Epithelial cell of proximal tubule (primary cell): ENCODE data around the gene MYBPH. TPM values are rescaled to one million over a fixed set of nuclear protein-coding genes. Genes with fewer than 3 reads are reported as not detected.

ENCODE experiments used
- DNase-seq: peaks from one replicate; pipeline ENCODE4 v3.0.0-alpha.2; 2011; ENCODE audit warnings: low read depth
- H3K4me3 ChIP-seq: 2 replicates; pipeline ENCODE4 v1.5.1; 2011; ENCODE audit warnings: low read depth, mild to moderate bottlenecking, low read length
- total RNA-seq: library from RNA; depleted of rRNA; stranded (reverse); fragments of >200 nt; gene quantifications from 2 replicates; pipeline ENCODE4 v1.2.3, GENCODE V29; 2015
- TF ChIP-seq, protein P1 (sequence below): conservative IDR thresholded peaks from 2 replicates; pipeline ENCODE4 v1.5.1; 2012; ENCODE audit warnings: low read depth, mild to moderate bottlenecking, low read length

Gene MYBPH
- total RNA-seq, 1 donor from 2014 or later: not detected

GRCh38 chr1:203120325-203121153 is 55.1 kb downstream of the MYBPH start:
- DNase-seq: no peak
- TF ChIP-seq, protein P1, sequence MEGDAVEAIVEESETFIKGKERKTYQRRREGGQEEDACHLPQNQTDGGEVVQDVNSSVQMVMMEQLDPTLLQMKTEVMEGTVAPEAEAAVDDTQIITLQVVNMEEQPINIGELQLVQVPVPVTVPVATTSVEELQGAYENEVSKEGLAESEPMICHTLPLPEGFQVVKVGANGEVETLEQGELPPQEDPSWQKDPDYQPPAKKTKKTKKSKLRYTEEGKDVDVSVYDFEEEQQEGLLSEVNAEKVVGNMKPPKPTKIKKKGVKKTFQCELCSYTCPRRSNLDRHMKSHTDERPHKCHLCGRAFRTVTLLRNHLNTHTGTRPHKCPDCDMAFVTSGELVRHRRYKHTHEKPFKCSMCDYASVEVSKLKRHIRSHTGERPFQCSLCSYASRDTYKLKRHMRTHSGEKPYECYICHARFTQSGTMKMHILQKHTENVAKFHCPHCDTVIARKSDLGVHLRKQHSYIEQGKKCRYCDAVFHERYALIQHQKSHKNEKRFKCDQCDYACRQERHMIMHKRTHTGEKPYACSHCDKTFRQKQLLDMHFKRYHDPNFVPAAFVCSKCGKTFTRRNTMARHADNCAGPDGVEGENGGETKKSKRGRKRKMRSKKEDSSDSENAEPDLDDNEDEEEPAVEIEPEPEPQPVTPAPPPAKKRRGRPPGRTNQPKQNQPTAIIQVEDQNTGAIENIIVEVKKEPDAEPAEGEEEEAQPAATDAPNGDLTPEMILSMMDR: no peak
- H3K4me3 ChIP-seq: no peak overlapping the region

Other genes with a start within 250 kb of the MYBPH start
- gene KLHL12, start 248.6 kb downstream of the MYBPH start, total RNA-seq: 19.2 and 25.9 TPM in 2 replicates
- gene ADIPOR1, start 217.5 kb downstream of the MYBPH start, total RNA-seq: 59.0 and 73.9 TPM in 2 replicates
- 15.0 and 24.7 TPM in 2 replicates for gene CYB5R1, start 208.6 kb downstream of the MYBPH start, total RNA-seq
- gene TMEM183A, start 168.5 kb downstream of the MYBPH start, total RNA-seq: 79.2 and 80.5 TPM in 2 replicates
- gene PPFIA4, start 149.3 kb downstream of the MYBPH start, total RNA-seq: 0.14 and 11.6 TPM in 2 replicates
- not detected in 2 replicates for gene MYOG, start 89.8 kb downstream of the MYBPH start, total RNA-seq
- gene ADORA1, start 48.1 kb downstream of the MYBPH start, total RNA-seq: 3.7 and 12.3 TPM in 2 replicates
- 0.86 TPM in 1 of 2 replicates, not detected in the other for gene CHI3L1, start 10.9 kb upstream of the MYBPH start, total RNA-seq
- not detected in 2 replicates for gene CHIT1, start 53.8 kb upstream of the MYBPH start, total RNA-seq
- 9.1 and 22.7 TPM in 2 replicates for gene BTG2, start 129.7 kb upstream of the MYBPH start, total RNA-seq
- 0.07 and 0.17 TPM in 2 replicates for gene FMOD, start 175.3 kb upstream of the MYBPH start, total RNA-seq